Measurements from ENCODE around the gene DHX16.
"Not testable (repeated sequence)": the region's sequence is repeated elsewhere in the genome, so short reads cannot be mapped to it uniquely, and the experiment has no call there.

Gene DHX16

GRCh38 chr6:30672445-30673253 is at the start of gene DHX16:
Gene DHX16, minus strand, starts transcription at chr6:30673006. Its CDS starts 165 bp downstream, at chr6:30672841.
- peak; percentile 94 for DNase-seq (ENCODE audit: low spot score)

DNA sequence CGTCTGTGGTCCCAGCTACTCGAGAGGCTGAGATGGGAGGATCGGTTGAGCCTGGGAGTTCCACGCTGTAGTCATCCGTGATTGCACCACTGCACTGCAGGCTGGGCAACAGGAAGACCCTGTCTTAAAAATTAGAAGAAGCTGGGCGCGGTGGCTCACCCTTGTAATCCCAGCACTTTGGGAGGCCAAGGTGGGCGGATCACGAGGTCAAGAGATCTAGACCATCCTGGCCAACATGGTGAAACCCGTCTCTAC is 49.1 kb upstream of the DHX16 start:
- not testable (repeated sequence) for DNase-seq (ENCODE audit: low spot score)

DNA sequence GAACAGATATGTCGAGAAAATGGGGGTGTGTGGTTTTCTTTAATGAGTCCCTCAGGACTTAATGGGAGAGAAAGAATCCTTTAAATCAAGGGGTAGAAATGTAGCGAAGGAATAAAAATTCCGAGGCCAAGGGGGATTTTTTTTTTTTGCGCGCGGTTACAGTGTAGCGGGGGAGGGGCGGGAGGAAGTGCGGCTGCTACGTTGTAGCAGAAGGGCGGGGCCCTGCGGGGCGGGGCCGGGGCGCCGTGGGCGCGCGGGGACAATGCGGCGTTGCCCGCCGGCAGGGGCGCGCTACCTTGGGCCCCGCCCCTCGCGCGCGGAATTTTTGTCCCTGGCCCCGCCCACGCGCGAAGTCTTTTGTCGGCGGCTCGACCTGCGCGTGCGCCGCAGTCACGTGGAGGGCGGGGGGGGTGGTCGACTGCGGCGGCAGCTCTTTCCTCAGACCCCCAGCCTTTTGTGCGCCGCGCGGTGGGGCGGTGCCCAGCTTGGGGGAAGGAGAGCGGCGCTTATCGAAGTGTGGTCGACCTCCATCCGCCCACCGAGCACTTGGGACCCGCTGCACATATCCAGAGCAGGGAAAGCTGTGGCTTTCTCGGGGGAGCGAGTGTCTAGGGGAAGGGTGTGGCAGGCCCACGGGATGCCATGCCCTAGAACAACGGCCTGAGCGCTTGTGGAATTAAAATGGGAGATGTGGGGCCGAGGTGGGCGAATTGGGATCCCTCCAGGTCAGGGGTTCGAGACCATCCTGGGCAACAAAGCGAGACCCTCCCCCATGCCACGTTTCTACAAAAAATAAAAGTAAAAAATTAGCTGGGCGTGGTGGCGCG is 48.6 kb upstream of the DHX16 start:
- DNase-seq (ENCODE audit: low spot score): peak; percentile 92

GRCh38 chr6:30720738-30721197 is 48.0 kb upstream of the DHX16 start:
- peak; percentile 33 for DNase-seq (ENCODE audit: low spot score)

DNA sequence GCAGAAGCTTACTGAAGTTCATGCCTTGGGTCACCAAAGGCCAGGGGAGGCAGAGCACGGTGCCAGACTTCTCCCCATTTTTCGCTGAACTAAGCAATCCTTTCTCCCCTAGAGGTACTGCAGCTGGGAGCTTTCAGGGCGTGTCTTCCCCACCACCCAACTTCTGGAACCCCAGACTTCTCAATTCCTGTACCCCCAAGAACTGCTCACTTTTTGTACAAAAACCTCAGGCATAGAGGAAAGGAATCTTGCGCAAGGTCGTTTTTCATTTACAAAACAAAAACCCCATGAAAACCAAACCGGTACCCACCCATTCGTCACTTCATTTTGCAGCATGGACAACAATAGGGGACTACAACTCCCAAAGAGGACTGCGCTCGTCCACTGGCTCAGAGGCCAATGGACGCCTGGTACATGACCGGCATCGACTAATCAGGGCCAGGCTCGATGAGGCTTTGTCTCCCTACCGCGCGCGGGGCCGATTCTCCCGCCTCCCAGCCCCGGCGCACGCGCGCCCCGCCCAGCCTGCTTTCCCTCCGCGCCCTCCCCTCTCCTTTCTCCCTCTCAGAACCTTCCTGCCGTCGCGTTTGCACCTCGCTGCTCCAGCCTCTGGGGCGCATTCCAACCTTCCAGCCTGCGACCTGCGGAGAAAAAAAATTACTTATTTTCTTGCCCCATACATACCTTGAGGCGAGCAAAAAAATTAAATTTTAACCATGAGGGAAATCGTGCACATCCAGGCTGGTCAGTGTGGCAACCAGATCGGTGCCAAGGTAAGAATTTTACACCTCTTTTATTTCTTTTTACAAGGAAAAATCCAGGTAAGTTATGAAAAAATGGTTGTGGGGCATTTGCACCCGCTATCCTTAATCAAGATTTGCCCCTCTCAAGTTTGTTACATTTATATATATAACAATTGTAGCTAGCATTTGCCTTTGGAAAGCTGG is 47.3 kb upstream of the DHX16 start, which contains the start of gene TUBB:
Gene TUBB (plus strand): TSS at position 562 of the 947 bp plus-strand sequence. CDS start 155 bp downstream, at position 717.
- peak; percentile 91 for DNase-seq (ENCODE audit: low spot score)

DNA sequence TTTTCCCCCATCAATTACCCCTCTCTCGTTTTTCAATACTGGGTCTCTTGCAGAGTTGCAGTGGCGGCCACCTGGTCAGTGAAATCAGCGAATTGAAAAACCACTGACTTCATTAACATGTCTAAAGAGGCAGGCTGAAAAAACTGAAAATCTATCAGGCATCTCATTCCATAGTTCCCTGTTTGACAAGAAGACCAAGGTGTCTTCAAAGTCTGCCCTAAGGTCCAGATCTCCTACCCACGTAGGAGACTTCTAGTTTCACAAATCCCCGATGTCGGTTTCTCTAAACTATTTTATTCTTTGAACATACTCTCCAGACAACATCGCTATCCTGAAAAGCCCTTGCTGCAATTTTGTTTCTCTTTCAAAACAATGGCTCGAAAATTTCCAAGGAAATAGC is 46.5 kb upstream of the DHX16 start:
- DNase-seq (ENCODE audit: low spot score): no peak

- DNase-seq (ENCODE audit: low spot score): not testable (repeated sequence)
Measured at GRCh38 chr6:30717845-30718720, 45.3 kb upstream of the DHX16 start.

GRCh38 chr6:30717129-30717844 is 44.5 kb upstream of the DHX16 start, which contains the start of gene MDC1:
Gene MDC1, minus strand, starts transcription at chr6:30717281. Its CDS starts 2,106 bp downstream, at chr6:30715175.
- DNase-seq (ENCODE audit: low spot score): peak; percentile 95

DNA sequence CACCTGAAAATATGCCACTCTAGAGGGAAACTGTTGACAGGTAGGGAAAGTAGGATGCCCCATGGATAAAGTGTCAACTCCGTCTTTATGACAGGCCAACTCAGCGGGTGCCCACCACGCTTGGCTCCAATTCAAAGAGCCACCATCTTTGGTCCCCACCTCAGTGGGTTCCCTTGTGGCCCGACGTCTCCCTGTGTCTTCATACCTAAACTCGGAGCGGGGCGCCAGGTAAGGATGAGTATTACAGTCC is 44.0 kb upstream of the DHX16 start:
- no peak for DNase-seq (ENCODE audit: low spot score)

GRCh38 chr6:30714263-30714662 is 41.5 kb upstream of the DHX16 start:
- no peak for DNase-seq (ENCODE audit: low spot score)

- DNase-seq (ENCODE audit: low spot score): no peak
Measured at GRCh38 chr6:30712441-30712945, 39.7 kb upstream of the DHX16 start.

GRCh38 chr6:30711758-30712380 is 39.1 kb upstream of the DHX16 start:
- no peak for DNase-seq (ENCODE audit: low spot score)

DNA sequence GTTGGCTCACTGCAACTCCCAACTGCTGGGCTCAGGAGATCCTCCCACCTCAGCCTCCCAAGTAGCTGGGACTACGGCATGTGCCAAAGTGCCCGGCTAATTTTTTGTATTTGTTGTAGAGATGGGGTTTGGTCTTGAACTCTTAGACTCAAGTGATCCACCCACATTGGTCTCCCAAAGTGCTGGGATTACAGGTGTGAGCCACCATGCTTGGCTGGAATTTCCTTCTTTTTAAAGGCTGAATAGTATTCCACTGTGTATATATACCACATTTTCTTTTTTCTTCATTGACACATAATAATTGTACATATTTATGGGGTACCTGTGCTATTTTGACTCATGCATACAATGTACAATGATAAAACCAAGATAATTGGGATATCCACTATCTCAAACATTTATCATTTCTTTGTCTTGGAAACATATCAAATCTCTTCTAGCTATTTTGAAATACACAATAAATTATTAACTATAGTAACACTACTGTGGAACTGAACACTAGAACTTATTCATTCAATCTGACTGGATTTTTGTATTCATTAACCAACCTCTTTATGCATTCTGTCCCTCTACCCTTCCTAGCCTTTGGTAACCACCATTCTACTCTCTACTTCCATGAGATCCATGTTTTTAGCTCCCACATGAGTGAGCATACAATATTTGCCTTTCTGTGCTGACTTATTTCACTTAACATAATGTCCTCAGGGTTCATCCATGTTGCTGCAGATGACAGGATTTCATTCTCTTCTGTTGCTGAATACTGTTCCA is 36.5 kb upstream of the DHX16 start:
- DNase-seq (ENCODE audit: low spot score): no peak

- DNase-seq (ENCODE audit: low spot score): no peak
Measured at GRCh38 chr6:30707281-30707850, 34.6 kb upstream of the DHX16 start.

DNA sequence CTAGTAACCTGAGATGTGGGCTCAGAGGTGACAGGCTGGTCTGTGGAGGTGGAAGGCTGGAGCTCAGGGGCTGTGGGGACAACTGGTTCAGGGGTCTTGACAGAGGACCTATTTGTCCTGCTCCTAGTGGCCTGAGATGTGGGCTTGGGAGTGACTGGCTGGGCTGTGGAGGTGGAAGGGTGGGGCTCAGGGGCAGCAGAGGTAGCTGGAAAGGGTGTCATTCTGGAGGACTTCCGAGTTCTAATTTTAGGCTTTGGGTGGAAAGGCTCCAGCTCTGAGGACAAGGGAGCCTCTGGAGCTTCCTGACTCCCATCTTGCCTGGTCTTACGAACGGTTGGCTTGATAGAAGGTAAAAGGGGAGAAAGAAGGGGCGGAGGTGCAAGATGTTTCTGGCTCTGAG is 32.8 kb upstream of the DHX16 start:
- DNase-seq (ENCODE audit: low spot score): no peak

DNA sequence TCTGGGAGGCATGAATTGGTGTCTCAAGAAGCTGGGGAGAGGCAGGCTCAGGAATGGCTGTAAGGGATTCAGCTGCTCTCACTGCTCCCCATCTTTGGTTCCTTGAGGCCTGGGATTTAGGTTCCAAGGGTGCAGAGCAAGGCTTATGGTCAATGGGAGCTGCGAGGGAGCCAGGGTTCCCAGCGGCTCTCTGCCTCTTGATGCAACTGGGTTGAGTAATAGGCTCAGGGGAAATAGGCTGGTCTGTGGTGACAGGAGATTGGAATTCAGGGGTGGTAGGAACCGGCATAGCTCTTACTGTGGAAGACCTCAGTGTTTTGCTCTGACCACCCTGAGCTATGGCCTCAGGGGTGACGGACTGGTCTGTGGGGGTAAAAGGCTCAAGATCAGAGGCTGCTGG is 31.0 kb upstream of the DHX16 start:
- no peak for DNase-seq (ENCODE audit: low spot score)

DNA sequence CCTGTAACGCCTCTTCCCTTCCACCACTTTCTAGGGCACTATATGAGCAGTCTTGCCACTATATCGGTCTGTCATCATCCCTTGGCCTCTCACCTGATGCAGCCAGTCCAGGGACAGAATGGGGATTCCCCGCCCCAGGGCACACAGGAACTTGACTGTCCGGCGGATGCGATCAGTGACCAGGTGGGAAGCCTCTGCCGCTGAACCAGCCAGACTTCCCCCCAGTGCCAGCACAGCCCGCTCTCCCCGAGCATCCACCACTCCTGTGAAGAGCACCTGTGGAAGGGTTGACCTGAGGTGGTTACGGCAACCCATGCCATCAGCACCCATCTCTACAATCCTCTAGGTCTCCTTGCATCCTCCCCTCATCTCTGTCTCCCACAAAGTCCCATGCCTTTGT is 30.2 kb upstream of the DHX16 start:
- no peak for DNase-seq (ENCODE audit: low spot score)

DNA sequence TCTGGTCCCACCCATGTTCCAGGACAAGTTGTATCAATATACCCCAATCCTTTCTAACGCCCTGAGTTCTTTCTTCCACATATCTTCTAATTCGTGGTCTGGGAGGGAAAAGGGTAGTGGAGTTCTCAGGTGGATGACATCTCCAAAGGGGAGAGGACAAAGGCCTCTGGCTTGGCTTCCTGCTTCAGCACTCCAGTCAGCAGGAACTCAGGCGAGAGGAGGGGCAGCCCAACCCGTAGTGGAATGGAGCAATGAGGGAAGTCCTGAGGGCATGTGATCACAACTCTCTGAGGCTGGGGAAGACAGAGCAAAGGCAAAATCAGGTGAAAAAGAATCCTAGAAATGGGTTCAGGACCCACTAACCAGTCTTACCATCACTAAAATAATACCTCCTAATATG is 27.5 kb upstream of the DHX16 start:
- no peak for DNase-seq (ENCODE audit: low spot score)

GRCh38 chr6:30696432-30696831 is 23.6 kb upstream of the DHX16 start:
- no peak for DNase-seq (ENCODE audit: low spot score)

Measured in AG08396 (cell line).